ENCODE measurements around the gene NCKAP5.

NCKAP5 gene

DNA sequence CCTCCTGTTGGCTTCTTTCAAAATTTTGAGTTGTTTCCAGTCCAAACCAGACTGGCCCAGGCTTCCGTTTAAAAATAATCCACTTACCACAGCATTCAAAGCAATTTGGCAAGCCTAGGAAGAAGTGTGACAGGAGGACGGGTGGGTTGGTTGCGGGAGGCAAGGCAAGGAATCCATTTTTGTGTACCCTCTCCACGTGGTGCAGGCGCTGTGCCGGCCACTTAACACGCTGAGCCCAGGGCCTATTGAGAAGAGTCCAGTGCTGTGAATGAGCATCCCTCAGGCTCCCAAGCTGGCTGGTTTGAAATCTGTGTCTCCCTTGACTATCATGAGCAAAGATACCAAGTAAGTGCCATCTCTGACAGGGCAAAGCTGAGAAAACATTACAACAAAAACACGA is 160.9 kb downstream of the NCKAP5 start:
- TF ChIP-seq SIN3A (IDR thresholded peaks at IDR 0.05; ENCODE audit: borderline replicate concordance, insufficient read depth, low read length) (no peak), FOXP2 (optimal IDR thresholded peaks at IDR 0.05; ENCODE audit: borderline replicate concordance, extremely low read depth, extremely low read length, insufficient read depth) (no peak), POLR2AphosphoS5 (IDR thresholded peaks at IDR 0.05; ENCODE audit: low read depth, low read length) (no peak), TAF1 (IDR thresholded peaks at IDR 0.05; ENCODE audit: borderline replicate concordance, insufficient read depth, low read length) (no peak)
- TF ChIP-seq, protein P1, sequence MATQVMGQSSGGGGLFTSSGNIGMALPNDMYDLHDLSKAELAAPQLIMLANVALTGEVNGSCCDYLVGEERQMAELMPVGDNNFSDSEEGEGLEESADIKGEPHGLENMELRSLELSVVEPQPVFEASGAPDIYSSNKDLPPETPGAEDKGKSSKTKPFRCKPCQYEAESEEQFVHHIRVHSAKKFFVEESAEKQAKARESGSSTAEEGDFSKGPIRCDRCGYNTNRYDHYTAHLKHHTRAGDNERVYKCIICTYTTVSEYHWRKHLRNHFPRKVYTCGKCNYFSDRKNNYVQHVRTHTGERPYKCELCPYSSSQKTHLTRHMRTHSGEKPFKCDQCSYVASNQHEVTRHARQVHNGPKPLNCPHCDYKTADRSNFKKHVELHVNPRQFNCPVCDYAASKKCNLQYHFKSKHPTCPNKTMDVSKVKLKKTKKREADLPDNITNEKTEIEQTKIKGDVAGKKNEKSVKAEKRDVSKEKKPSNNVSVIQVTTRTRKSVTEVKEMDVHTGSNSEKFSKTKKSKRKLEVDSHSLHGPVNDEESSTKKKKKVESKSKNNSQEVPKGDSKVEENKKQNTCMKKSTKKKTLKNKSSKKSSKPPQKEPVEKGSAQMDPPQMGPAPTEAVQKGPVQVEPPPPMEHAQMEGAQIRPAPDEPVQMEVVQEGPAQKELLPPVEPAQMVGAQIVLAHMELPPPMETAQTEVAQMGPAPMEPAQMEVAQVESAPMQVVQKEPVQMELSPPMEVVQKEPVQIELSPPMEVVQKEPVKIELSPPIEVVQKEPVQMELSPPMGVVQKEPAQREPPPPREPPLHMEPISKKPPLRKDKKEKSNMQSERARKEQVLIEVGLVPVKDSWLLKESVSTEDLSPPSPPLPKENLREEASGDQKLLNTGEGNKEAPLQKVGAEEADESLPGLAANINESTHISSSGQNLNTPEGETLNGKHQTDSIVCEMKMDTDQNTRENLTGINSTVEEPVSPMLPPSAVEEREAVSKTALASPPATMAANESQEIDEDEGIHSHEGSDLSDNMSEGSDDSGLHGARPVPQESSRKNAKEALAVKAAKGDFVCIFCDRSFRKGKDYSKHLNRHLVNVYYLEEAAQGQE (IDR thresholded peaks at IDR 0.05; ENCODE audit: insufficient read depth in 1 of 2, low read depth in 2 of 2, low read length in 2 of 2): no peak

DNA sequence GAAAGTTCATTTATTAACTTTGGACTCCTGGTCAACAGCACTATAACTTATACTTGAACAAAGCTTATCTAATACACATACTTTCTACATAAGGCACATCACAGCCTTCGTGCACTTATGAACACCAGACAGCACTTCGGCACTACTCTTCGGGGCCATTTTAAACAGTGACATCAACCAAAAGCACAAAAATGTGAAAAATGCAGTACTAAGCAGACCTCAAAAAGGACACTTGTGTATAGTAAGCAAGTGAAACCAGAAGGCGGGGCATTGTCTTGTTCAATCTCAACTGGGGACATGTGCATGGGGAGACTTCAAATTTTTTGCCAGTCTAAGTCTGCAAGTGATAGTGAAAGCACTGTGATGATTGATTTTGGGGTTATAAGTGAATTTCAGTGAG is 163.0 kb downstream of the NCKAP5 start:
- TF ChIP-seq POLR2AphosphoS5 (IDR thresholded peaks at IDR 0.05; ENCODE audit: low read depth, low read length) (no peak), FOXP2 (optimal IDR thresholded peaks at IDR 0.05; ENCODE audit: borderline replicate concordance, extremely low read depth, extremely low read length, insufficient read depth) (no peak), TAF1 (IDR thresholded peaks at IDR 0.05; ENCODE audit: borderline replicate concordance, insufficient read depth, low read length) (no peak), SIN3A (IDR thresholded peaks at IDR 0.05; ENCODE audit: borderline replicate concordance, insufficient read depth, low read length) (no peak)
- TF ChIP-seq, protein P1 (IDR thresholded peaks at IDR 0.05; ENCODE audit: insufficient read depth in 1 of 2, low read depth in 2 of 2, low read length in 2 of 2): no peak

DNA sequence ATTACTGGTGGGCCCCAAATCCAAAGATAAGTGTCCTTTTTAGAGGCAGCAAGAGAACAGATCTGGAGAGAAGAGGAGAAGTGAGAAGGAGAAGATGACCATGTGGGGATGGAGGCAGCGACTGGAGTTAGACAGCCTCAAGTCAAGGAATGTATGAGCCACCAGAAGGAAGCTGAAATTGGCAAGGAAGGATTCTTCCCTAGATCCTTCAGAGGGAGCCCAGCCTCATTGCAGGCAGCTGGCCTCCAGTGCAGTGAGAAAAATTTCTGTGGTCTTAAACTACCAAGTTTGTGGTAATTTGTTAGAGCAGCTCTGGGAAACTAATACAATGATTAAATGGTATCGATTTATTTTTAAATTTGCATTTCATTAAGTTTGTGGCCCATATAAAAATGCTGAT is 167.9 kb downstream of the NCKAP5 start:
- TF ChIP-seq SIN3A (IDR thresholded peaks at IDR 0.05; ENCODE audit: borderline replicate concordance, insufficient read depth, low read length): no peak
- TF ChIP-seq, protein P1 (IDR thresholded peaks at IDR 0.05; ENCODE audit: insufficient read depth in 1 of 2, low read depth in 2 of 2, low read length in 2 of 2): no peak
- TF ChIP-seq POLR2AphosphoS5 (IDR thresholded peaks at IDR 0.05; ENCODE audit: low read depth, low read length): no peak
- TF ChIP-seq FOXP2 (optimal IDR thresholded peaks at IDR 0.05; ENCODE audit: borderline replicate concordance, extremely low read depth, extremely low read length, insufficient read depth): no peak
- TF ChIP-seq TAF1 (IDR thresholded peaks at IDR 0.05; ENCODE audit: borderline replicate concordance, insufficient read depth, low read length): no peak

DNA sequence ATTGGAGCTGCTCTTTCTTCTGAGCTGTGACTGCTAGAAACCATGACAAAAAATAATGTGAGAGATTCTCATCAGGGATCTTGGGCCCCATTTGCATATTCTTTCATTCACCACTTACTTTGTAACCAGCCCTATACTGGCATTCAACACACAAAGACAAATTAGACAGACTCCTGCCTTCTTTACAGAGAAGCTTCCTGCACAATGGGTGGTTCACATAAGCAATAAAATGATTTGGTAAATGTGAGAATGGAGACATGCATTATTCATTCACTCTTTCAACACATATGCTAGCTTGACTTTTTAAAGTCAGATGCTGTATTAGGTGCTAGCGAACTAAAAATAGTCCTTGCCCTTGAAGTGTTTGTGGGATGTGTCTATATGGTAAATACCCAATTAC is 174.4 kb downstream of the NCKAP5 start:
- TF ChIP-seq SIN3A (IDR thresholded peaks at IDR 0.05; ENCODE audit: borderline replicate concordance, insufficient read depth, low read length) (no peak), POLR2AphosphoS5 (IDR thresholded peaks at IDR 0.05; ENCODE audit: low read depth, low read length) (no peak), TAF1 (IDR thresholded peaks at IDR 0.05; ENCODE audit: borderline replicate concordance, insufficient read depth, low read length) (no peak), FOXP2 (optimal IDR thresholded peaks at IDR 0.05; ENCODE audit: borderline replicate concordance, extremely low read depth, extremely low read length, insufficient read depth) (no peak)
- TF ChIP-seq, protein P1 (IDR thresholded peaks at IDR 0.05; ENCODE audit: insufficient read depth in 1 of 2, low read depth in 2 of 2, low read length in 2 of 2): no peak

DNA sequence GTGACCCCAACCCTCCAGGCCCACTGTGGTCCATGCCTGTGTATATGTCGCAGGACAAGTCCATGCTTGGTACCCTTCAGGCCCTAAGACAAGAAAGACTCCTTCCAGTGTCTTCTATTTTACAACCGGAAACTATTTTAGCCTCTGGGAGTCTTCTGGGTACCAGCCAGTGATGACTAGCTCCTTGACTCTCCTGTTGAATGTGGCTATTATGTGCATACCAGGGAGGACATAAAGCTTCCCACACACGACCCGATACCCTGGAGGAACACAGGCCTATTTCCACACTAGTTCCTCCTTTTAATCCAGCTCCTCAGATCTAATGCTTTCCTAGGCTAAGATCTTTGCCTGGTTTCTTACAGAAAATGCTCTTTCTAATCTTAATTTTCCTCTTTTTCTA is 178.1 kb downstream of the NCKAP5 start:
- no peak for TF ChIP-seq TAF1 (IDR thresholded peaks at IDR 0.05; ENCODE audit: borderline replicate concordance, insufficient read depth, low read length)
- no peak for TF ChIP-seq SIN3A (IDR thresholded peaks at IDR 0.05; ENCODE audit: borderline replicate concordance, insufficient read depth, low read length)
- TF ChIP-seq, protein P1 (IDR thresholded peaks at IDR 0.05; ENCODE audit: insufficient read depth in 1 of 2, low read depth in 2 of 2, low read length in 2 of 2): no peak
- no peak for TF ChIP-seq POLR2AphosphoS5 (IDR thresholded peaks at IDR 0.05; ENCODE audit: low read depth, low read length)
- TF ChIP-seq FOXP2 (optimal IDR thresholded peaks at IDR 0.05; ENCODE audit: borderline replicate concordance, extremely low read depth, extremely low read length, insufficient read depth): no peak

Data from PFSK-1 (cell line).